Activated CD4-positive, alpha-beta T cell treated with anti-CD3 and anti-CD28 coated beads for 36 hours (primary cell): Measurements from ENCODE around the gene INAFM1. TPM values are rescaled to one million over a fixed set of nuclear protein-coding genes. Genes with fewer than 3 reads are reported as not detected.
"Not testable (repeated sequence)": the region's sequence is repeated elsewhere in the genome, so short reads cannot be mapped to it uniquely, and the experiment has no call there.

Experiments used
- ATAC-seq: fragments of 200-7000 bp; cut with Tn5 transposase; one replicate; pipeline ENCODE4 v1.10.0; 2021; ENCODE audit warnings: mild to moderate bottlenecking, moderate library complexity
- CTCF ChIA-PET: fragments of 350-600 bp; sonication (Branson Sonifier 250); formaldehyde crosslinking; loops from one replicate; lab custom pipeline; 2021; ENCODE audit warnings: antibody characterized with exemption; lab: Charles Lee
- POLR2A ChIA-PET: fragments of 350-600 bp; sonication (Branson Sonifier 250); formaldehyde crosslinking; loops from one replicate; lab custom pipeline; 2021; ENCODE audit warnings: antibody characterized with exemption, inconsistent platforms; lab: Charles Lee
- DNase-seq: peaks from one replicate; pipeline ENCODE4 v3.0.0-alpha.2; 2020
- H3K27ac Mint-ChIP-seq: one replicate; pipeline ENCODE4 v1.8.0; 2021; ENCODE audit warnings: mixed read lengths
- H3K27me3 Mint-ChIP-seq: one replicate; pipeline ENCODE4 v1.8.0; 2021; ENCODE audit warnings: mixed read lengths
- H3K36me3 Mint-ChIP-seq: one replicate; pipeline ENCODE4 v1.8.0; 2021; ENCODE audit warnings: low read depth, mixed read lengths
- H3K4me1 Mint-ChIP-seq: one replicate; pipeline ENCODE4 v1.8.0; 2021; ENCODE audit warnings: mixed read lengths
- H3K4me3 Mint-ChIP-seq: one replicate; pipeline ENCODE4 v1.8.0; 2021; ENCODE audit warnings: mild to moderate bottlenecking, moderate library complexity, mixed read lengths
- H3K9me3 Mint-ChIP-seq: one replicate; pipeline ENCODE4 v1.8.0; 2021; ENCODE audit warnings: low read depth, mixed read lengths
- intact Hi-C, 2 experiments: fragments of 100-400 bp; cut with DNase I in 1 of 2; cut with micrococcal nuclease in 1 of 2; formaldehyde crosslinking; loops; one replicate each; pipeline versions ENCODE4 v1.14.2 to v1.15.1; 2022 to 2024; cut with DNase I, micrococcal nuclease
- total RNA-seq, 2 experiments: library from RNA; stranded (reverse); gene quantifications; one replicate each; pipeline ENCODE4 v1.2.3, GENCODE V29; 2021

Gene INAFM1
- total RNA-seq, 2 experiments from 2014 or later: 11.7 to 13.2 TPM

DNA sequence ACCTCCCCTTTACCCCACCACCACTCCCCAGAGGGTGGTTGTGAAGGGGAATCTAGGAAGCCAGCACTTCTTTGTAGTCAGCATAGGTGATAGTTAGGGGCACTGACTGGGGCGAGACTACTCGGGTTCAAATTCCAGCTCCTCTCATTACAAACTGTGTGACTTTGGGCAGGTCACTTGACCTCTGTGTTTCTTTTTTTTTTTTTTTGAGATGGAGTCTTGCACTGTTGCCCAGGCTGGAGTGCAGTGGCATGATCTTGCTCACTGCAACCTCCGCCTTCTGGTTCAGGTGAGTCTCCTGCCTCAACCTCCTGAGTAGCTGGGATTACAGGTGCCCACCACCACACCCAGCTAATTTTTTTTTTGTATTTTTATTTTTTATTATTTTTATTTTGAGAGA is 1.8 kb downstream of the INAFM1 start:
- ATAC-seq, H3K27ac Mint-ChIP-seq, H3K27me3 Mint-ChIP-seq, DNase-seq, intact Hi-C loops, H3K9me3 Mint-ChIP-seq, H3K4me3 Mint-ChIP-seq: not testable (repeated sequence)
- Mint-ChIP-seq H3K36me3 (peaks cover 14% of the 10 kb centered on the region), H3K4me1 (peaks cover 22% of the 10 kb centered on the region)
- ChIA-PET CTCF (interaction anchor here (1.1 to 3.7 kb wide), 5 partner anchors 15 to 152 kb away, joined by 3 to 21 read pairs (median 9); partner anchors contain the start of gene CCDC9), POLR2A (interaction anchor here (0.6 kb wide), 1 partner anchor 152 kb away, joined by 5 read pairs; no protein-coding TSS in a partner anchor)

DNA sequence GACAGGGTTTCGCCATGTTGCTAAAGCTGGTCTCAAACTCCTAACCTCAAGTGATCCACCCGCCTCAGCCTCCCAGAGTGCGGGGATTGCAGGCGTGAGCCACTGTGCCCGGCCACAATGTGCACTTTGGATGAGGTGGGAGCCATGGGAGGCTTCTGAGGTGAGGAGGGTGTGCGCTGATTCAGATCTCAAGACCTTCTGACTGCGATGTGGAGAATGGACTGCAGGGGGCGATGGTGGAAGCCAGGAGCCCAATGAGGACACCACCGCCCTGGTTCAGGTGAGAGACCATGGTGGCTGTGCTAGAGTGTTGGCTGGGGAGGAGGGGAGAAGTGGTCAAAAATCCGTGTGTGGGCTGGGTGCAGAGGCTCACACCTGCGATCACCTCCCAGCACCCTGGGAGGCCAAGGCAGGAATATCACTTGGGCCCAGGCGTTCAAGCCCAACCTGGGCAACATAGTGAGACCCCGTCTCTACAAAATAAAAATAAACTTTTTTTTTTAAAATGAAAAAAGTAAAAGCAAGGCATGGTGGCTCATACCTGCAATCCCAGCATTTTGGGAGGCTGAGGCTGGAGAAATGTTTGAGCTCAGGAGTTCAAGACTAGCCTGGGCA is 5.6 kb downstream of the INAFM1 start:
- ATAC-seq (peak; percentile 74), DNase-seq (peak; percentile 81)
- intact Hi-C loops: loop anchor here in 1 of 2 experiments (5.0 kb wide), 2 partner anchors 112 to 427 kb away; no protein-coding TSS in a partner anchor
- ChIA-PET POLR2A (no interaction called here), CTCF (interaction anchor here (0.6 kb wide), 1 partner anchor 102 kb away, joined by 4 read pairs; no protein-coding TSS in a partner anchor)
- Mint-ChIP-seq H3K4me3 (no peak overlapping the region), H3K9me3 (no peaks in the 10 kb centered on the region), H3K27ac (no peak overlapping the region), H3K4me1 (peaks cover 11% of the 10 kb centered on the region), H3K27me3 (no peaks in the 10 kb centered on the region), H3K36me3 (peaks cover 9% of the 10 kb centered on the region)

DNA sequence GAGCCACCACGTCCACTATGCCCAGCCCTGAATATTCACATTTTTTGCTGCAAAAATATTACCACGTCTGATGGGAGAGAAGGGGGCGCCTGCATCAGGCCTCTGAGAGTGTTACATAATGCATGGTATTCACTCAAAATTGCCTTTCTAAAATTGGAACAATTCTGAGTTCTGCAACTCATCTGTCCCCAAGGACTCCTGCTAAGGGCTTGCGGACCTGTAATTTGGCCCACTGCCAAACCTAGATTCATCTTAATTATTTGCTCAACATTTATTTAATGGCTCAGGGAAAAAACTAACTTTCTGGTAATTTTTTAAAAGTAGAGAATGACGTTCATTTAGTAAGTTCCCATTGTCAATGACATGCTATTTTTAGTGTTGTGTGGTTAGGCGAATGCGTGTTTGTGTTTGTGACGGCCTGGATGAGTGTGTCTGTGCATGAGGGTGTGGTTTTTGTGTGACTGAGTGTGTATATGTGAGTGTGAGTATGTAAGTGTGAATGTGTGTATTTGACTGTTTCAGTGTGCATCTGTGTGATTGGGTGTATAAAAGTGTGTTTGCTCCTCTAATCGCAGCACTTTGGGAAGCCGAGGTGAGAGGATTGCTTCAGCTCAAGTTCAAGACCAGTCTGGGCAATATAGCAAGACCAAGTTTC is 8.8 kb downstream of the INAFM1 start:
- H3K9me3 Mint-ChIP-seq: no peaks in the 10 kb centered on the region
- ChIA-PET CTCF (interaction anchor here (0.7 to 1.1 kb wide), 3 partner anchors 9 to 266 kb away, joined by 3 to 4 read pairs (median 3); partner anchors contain the start of gene INAFM1), POLR2A (no interaction called here)
- no peaks in the 10 kb centered on the region for H3K36me3 Mint-ChIP-seq
- intact Hi-C loops: loop anchor here in 1 of 2 experiments (5.0 kb wide), 2 partner anchors 109 to 424 kb away; no protein-coding TSS in a partner anchor
- DNase-seq (no peak), ATAC-seq (no peak)
- no peaks in the 10 kb centered on the region for H3K27me3 Mint-ChIP-seq
- H3K4me1 Mint-ChIP-seq: peaks cover 3% of the 10 kb centered on the region
- no peak overlapping the region for H3K4me3 Mint-ChIP-seq
- no peak overlapping the region for H3K27ac Mint-ChIP-seq

DNA sequence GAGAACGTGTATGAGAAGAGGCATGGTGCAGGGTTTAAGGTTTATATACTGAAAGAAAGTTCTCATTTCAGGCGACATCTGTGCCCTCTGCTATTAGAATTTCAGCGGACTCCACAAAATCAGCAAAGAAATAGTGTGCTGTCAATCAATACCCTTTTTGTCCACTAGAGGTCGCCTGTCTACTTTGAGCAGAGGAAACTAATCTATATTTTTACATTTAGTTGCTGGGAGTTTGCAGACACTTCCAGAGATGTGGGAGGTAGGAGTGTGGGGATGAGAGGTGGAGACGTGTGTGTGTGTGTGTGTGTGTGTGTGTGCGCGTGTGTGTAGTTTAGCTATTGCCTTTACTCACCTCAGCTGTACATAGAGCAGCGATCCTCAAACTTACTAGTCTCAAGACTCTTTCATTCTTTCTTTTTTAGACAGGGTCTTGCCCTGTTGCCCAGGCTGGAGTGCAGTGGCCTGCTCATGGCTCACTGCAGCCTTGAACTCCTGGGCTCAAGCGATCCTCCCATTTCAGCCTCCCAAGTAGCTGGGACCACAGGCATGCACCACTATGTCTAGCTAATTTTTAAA is 9.7 kb downstream of the INAFM1 start:
- ATAC-seq: no peak
- H3K27ac Mint-ChIP-seq: no peak overlapping the region
- intact Hi-C loops: loop anchor here in 1 of 2 experiments (5.0 kb wide), 2 partner anchors 108 to 423 kb away; no protein-coding TSS in a partner anchor
- no peak overlapping the region for H3K4me3 Mint-ChIP-seq
- H3K36me3 Mint-ChIP-seq: no peaks in the 10 kb centered on the region
- no peaks in the 10 kb centered on the region for H3K9me3 Mint-ChIP-seq
- H3K4me1 Mint-ChIP-seq: peaks cover 5% of the 10 kb centered on the region
- peak; percentile 45 for DNase-seq
- ChIA-PET POLR2A (no interaction called here), CTCF (interaction anchor here (0.7 to 1.7 kb wide), 15 partner anchors 10 to 265 kb away, joined by 3 to 8 read pairs (median 4); partner anchors contain the start of genes CCDC9, INAFM1 and NAPA)
- no peaks in the 10 kb centered on the region for H3K27me3 Mint-ChIP-seq

DNA sequence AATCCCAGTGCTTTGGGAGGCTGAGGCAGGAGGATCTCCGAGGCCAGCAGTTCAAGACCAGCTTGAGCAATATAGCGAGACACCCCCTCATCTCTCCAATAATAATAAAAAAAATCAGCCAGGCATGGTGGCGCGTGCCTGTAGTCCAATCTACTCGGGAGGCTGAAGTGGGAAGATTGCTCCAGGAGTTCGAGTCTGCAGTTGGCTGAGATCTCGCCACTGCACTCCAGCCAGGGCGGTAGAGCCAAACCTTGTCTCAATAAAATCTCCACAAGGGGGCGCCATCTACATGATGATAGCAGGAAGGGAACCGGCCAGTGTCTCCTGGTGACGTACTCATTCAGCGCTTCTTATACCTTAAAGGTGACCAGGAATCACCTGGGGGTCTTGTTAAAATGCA is 21.4 kb downstream of the INAFM1 start:
- Mint-ChIP-seq H3K9me3 (no peaks in the 10 kb centered on the region), H3K27ac (no peak overlapping the region), H3K4me3 (no peak overlapping the region), H3K36me3 (no peaks in the 10 kb centered on the region), H3K27me3 (no peaks in the 10 kb centered on the region), H3K4me1 (peaks cover 2% of the 10 kb centered on the region)
- peak; percentile 87 for DNase-seq
- ATAC-seq: peak; percentile 98
- POLR2A ChIA-PET: interaction anchor here (0.6 kb wide), 1 partner anchor 53 kb away, joined by 3 read pairs; the partner anchor contains the start of gene DHX34
- intact Hi-C loops: loop anchor here (1.0 to 10.0 kb wide), 6 partner anchors 53 to 411 kb away; partner anchors contain the start of genes DHX34 (in 1 of the 2) and KPTN (in 1 of the 2)
- CTCF ChIA-PET: interaction anchor here (0.6 to 4.8 kb wide), 11 partner anchors 8 to 696 kb away, joined by 3 to 40 read pairs (median 4); no protein-coding TSS in a partner anchor

DNA sequence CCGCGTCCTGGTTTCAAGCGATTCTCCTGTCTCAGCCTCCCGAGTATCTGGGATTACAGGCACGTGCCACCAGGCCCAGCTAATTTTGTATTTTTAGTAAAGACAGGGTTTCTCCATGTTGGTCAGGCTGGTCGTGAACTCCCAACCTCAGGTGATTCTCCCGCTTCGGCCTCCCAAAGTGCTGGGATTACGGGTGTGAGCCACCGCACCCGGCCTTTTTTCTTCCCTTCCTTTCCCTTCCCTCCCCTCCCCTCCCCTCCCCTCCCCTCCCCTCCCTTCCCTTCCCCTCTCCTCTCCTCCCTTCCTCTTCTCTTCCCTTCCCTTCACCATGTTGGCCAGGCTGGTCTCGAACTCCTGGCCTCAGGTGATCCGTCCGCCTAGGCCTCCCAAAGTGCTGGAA is 26.2 kb downstream of the INAFM1 start:
- H3K4me3 Mint-ChIP-seq, H3K4me1 Mint-ChIP-seq, H3K9me3 Mint-ChIP-seq, ATAC-seq, intact Hi-C loops, H3K27me3 Mint-ChIP-seq, DNase-seq, POLR2A ChIA-PET, H3K36me3 Mint-ChIP-seq, H3K27ac Mint-ChIP-seq: not testable (repeated sequence)
- CTCF ChIA-PET: interaction anchor here (0.9 kb wide), 1 partner anchor 16 kb away, joined by 4 read pairs; no protein-coding TSS in a partner anchor

DNA sequence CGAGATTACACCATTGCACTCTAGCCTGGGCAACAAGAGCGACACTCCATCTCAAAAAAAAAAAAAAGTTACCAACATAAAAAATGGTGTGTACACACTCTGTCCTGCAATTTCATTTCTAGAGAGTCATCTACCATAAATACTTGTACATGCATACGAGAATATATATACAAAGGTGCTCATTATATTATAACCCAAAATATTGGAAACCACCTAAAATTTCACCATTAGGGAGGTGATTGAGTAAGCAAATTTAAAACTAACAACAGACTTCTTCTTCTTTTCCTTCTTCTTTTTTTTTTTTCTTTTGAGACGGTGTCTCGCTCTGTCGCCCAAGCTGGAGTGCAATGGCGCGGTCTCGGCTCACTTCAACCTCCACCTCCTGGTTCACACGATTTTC is 27.6 kb downstream of the INAFM1 start:
- no peak overlapping the region for H3K4me3 Mint-ChIP-seq
- H3K9me3 Mint-ChIP-seq: no peaks in the 10 kb centered on the region
- ATAC-seq: no peak
- POLR2A ChIA-PET: no interaction called here
- H3K27ac Mint-ChIP-seq: no peak overlapping the region
- peaks cover 4% of the 10 kb centered on the region for H3K4me1 Mint-ChIP-seq
- no peak for DNase-seq
- intact Hi-C loops: no loop called here
- H3K36me3 Mint-ChIP-seq: no peaks in the 10 kb centered on the region
- CTCF ChIA-PET: no interaction called here
- peaks cover 9% of the 10 kb centered on the region for H3K27me3 Mint-ChIP-seq

DNA sequence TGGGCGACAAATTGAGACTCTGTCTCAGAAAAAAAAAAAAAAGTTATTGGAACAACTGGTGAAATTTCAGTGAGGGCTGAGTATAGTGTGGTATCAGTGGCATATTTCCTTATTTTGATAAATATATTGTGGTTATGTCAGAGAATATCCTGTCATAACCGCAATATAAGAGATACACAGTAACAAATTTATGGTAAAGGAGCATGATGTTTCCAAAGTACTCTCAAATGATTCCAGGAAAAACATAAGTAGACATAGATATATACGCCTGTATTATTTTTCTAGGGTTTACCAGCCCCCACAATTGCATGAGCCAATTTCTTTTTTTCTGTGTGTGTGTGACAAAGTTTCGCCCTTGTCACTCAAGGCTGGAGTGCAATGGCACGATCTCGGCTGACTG is 29.3 kb downstream of the INAFM1 start:
- no peak for DNase-seq
- peaks cover 9% of the 10 kb centered on the region for H3K27me3 Mint-ChIP-seq
- peaks cover 4% of the 10 kb centered on the region for H3K4me1 Mint-ChIP-seq
- intact Hi-C loops: no loop called here
- ChIA-PET POLR2A (no interaction called here), CTCF (interaction anchor here (0.9 to 2.5 kb wide), 5 partner anchors 8 to 124 kb away, joined by 3 to 9 read pairs (median 4); no protein-coding TSS in a partner anchor)
- H3K27ac Mint-ChIP-seq: no peak overlapping the region
- no peak for ATAC-seq
- no peak overlapping the region for H3K4me3 Mint-ChIP-seq
- no peaks in the 10 kb centered on the region for H3K9me3 Mint-ChIP-seq
- H3K36me3 Mint-ChIP-seq: no peaks in the 10 kb centered on the region

DNA sequence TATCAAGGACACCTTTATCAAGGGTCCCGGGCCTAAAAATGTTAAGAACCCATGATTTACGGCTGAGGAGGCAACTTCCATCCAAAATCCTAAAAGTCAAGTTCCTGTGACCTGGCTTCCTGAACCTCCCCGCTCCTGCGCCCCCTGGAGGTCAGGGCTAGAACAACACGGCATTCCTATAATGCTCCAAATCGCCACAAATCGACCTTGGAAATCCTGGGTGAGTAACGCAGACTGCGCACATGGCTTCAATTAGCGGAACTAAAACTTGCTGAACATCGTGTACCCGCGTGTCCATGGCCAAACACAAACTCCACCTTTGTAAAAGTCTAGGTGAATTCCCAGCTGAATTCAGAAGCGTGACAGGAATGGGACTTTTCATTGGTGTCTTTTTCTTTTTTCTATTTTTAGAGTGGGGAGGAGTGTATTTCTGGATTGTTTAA is 30.6 kb downstream of the INAFM1 start:
- no peaks in the 10 kb centered on the region for H3K9me3 Mint-ChIP-seq
- H3K27me3 Mint-ChIP-seq: peaks cover 11% of the 10 kb centered on the region
- POLR2A ChIA-PET: no interaction called here
- H3K4me3 Mint-ChIP-seq: no peak overlapping the region
- DNase-seq (peak; percentile 70), ATAC-seq (no peak)
- H3K36me3 Mint-ChIP-seq: no peaks in the 10 kb centered on the region
- peaks cover 4% of the 10 kb centered on the region for H3K4me1 Mint-ChIP-seq
- intact Hi-C loops: no loop called here
- CTCF ChIA-PET: interaction anchor here (0.7 to 2.5 kb wide), 12 partner anchors 11 to 328 kb away, joined by 3 to 9 read pairs (median 4); no protein-coding TSS in a partner anchor
- no peak overlapping the region for H3K27ac Mint-ChIP-seq

DNA sequence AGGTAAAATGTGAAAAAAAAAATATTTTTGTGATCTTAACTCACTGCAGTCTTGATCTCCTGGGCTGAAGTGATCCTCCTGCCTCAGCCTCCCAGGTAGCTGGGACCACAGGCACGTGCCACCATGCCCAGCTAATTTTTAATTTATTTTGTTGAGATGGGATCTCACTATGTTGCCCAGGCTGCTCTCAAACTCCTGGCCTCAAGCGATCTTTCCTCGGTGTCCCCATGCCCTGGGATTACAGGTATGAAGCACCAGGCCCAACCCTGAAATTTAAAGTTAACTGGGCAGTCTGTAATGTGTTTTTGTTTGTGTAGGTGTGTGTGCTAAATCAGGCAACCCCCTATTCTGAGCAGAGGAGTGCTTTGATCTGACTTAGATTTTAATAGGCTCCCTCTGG is 31.6 kb downstream of the INAFM1 start:
- no peaks in the 10 kb centered on the region for H3K9me3 Mint-ChIP-seq
- peaks cover 4% of the 10 kb centered on the region for H3K4me1 Mint-ChIP-seq
- ATAC-seq: no peak
- no peak overlapping the region for H3K4me3 Mint-ChIP-seq
- ChIA-PET CTCF (interaction anchor here (0.5 to 2.5 kb wide), 5 partner anchors 9 to 219 kb away, joined by 3 to 9 read pairs (median 4); no protein-coding TSS in a partner anchor), POLR2A (no interaction called here)
- H3K27ac Mint-ChIP-seq: no peak overlapping the region
- DNase-seq: no peak
- peaks cover 11% of the 10 kb centered on the region for H3K27me3 Mint-ChIP-seq
- intact Hi-C loops: no loop called here
- no peaks in the 10 kb centered on the region for H3K36me3 Mint-ChIP-seq

DNA sequence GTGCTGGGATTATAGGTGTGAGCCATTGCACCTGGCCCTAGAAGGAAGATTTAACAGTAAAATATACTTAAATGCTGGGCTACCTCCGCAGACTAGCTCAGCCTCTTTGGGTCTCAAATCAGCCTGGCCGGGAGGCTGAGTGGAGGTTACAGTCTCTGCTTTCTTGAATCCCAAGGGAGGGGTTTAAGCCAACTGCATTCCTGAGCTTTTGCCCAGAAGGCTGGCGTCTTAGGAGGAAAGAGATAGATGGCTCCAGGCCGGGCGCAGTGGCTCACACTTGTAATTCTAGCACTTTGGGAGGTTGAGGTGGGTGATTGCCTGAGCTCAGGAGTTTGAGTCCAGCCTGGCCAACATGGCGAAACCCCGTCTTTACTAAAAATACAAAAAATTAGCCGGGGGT is 34.4 kb downstream of the INAFM1 start:
- Mint-ChIP-seq H3K27me3 (peaks cover 12% of the 10 kb centered on the region), H3K9me3 (no peaks in the 10 kb centered on the region), H3K4me3 (no peak overlapping the region), H3K27ac (no peak overlapping the region), H3K36me3 (no peaks in the 10 kb centered on the region), H3K4me1 (peaks cover 4% of the 10 kb centered on the region)
- no peak for ATAC-seq
- ChIA-PET POLR2A (no interaction called here), CTCF (interaction anchor here (0.6 to 1.1 kb wide), 2 partner anchors 9 to 12 kb away, joined by 3 read pairs; no protein-coding TSS in a partner anchor)
- DNase-seq: no peak
- intact Hi-C loops: no loop called here
